MM.1S (cell line): ENCODE data around the gene C6.

Source experiments
- EZH2 ChIP-seq: fragments of 300-600 bp; sonication (generic); optimal IDR thresholded peaks from 2 replicates; pipeline ENCODE3; 2017; ENCODE audit warnings: low read depth, mild to moderate bottlenecking, antibody characterized with exemption, low read length, mixed read lengths
- EZH2phosphoT487 ChIP-seq: fragments of 300-600 bp; sonication (generic); IDR thresholded peaks from 2 replicates; pipeline ENCODE4 v1.6.1; 2018; ENCODE audit warnings: antibody characterized with exemption, low read length
- TF ChIP-seq, protein P1 (sequence below): fragments of 300-600 bp; sonication (generic); IDR thresholded peaks from 2 replicates; pipeline ENCODE4 v1.5.1; 2016; ENCODE audit warnings: antibody characterized with exemption, low read length, mixed read lengths

DNA sequence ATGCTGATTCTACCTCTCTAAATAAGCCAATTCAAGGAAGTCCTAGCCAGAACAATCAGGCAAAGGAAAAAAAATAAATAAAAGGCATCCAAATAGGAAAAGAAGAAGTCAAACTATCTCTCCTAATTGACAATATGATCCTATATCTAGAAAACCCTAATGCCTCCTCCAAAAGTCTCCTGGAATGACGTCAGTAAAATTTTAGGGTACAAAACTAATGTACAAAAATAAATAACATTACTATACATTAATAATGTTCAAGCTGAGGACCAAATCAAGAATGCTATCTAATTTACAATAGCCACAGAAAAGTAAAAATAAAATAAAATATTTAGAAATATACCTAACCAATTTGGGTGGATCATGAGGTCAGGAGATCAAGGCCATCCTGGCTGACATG is 33.8 kb upstream of the C6 start:
- TF ChIP-seq EZH2 (no peak), EZH2phosphoT487 (no peak)
- TF ChIP-seq, protein P1, sequence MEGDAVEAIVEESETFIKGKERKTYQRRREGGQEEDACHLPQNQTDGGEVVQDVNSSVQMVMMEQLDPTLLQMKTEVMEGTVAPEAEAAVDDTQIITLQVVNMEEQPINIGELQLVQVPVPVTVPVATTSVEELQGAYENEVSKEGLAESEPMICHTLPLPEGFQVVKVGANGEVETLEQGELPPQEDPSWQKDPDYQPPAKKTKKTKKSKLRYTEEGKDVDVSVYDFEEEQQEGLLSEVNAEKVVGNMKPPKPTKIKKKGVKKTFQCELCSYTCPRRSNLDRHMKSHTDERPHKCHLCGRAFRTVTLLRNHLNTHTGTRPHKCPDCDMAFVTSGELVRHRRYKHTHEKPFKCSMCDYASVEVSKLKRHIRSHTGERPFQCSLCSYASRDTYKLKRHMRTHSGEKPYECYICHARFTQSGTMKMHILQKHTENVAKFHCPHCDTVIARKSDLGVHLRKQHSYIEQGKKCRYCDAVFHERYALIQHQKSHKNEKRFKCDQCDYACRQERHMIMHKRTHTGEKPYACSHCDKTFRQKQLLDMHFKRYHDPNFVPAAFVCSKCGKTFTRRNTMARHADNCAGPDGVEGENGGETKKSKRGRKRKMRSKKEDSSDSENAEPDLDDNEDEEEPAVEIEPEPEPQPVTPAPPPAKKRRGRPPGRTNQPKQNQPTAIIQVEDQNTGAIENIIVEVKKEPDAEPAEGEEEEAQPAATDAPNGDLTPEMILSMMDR, result no peak
